Measurements from ENCODE around the gene STXBP1. TPM values are rescaled to one million over a fixed set of nuclear protein-coding genes. Genes with fewer than 3 reads are reported as not detected.
A peak's percentile ranks its signal among the peaks of the same experiment; 100 is the strongest.

STXBP1 gene
- total and polyA plus RNA-seq, 9 of the 15 experiments (the other 6 are each of a cell fraction or from before 2014, with no cell fraction given), result 4.6 to 35.1 (median 9.7) TPM

GRCh38 chr9:127710204-127710783 lies 98.2 kb downstream of the STXBP1 start:
- Histone ChIP-seq H3K27me3 (ENCODE audit: control insufficient read depth in 2 of 2, insufficient read depth in 2 of 2, low read length in 2 of 2) (no peaks in the 10 kb centered on the region), H3K4me1 (replicated peaks in 1 of 2; ENCODE audit: control insufficient read depth in 2 of 2, insufficient read depth in 2 of 2, low read length in 2 of 2) (peaks cover 4 to 58% of the 10 kb centered on the region in 2 experiments; a peak in 3 of 5 replicates), H3K9me3 (replicated peaks; ENCODE audit: control insufficient read depth, insufficient read depth, low read depth, low read length) (0 out of 2 replicates have a peak, but pooled peaks cover 4% of the 10 kb centered on the region), H3K4me3 (no peak overlapping the region), H3K27ac (ENCODE audit: extremely low read depth, low read depth, low read length) (no peak overlapping the region), H3K4me2 (ENCODE audit: insufficient read depth, low read length) (no peak overlapping the region), H3K79me2 (ENCODE audit: control insufficient read depth, insufficient read depth, low read length) (0 out of 3 replicates have a peak, but pooled peaks cover 3% of the 10 kb centered on the region), H2AFZ (ENCODE audit: low read depth, low read length) (no peak overlapping the region), H3K9ac (ENCODE audit: insufficient read depth in 1 of 2, low read depth in 2 of 2, low read length in 2 of 2) (0 out of 4 replicates have a peak overlapping the region, but pooled peaks of 1 of the 2 experiments have one; percentile 1), H4K20me1 (replicated peaks; ENCODE audit: control insufficient read depth, insufficient read depth, low read length) (peaks cover 3% of the 10 kb centered on the region; the same call in 1 of the 2 replicates), H3K9me1 (ENCODE audit: control insufficient read depth, insufficient read depth, low read length) (no peaks in the 10 kb centered on the region), H3K36me3 (ENCODE audit: control insufficient read depth, insufficient read depth, low read length) (no peaks in the 10 kb centered on the region)
- intact Hi-C loops (cut with micrococcal nuclease), result no loop called here
- DNase-seq (ENCODE audit: extremely low read depth in 1 of 4, low spot score in 3 of 4), result no peak
- in situ Hi-C loops (cut with MboI), result no loop called here
- POLR2A ChIA-PET, result interaction anchor here (1.1 kb wide), 1 partner anchor 13 kb away, joined by 3 read pairs; no protein-coding TSS in a partner anchor
- 84% methylated on average over 7 of the region's 10 CpGs for WGBS (ENCODE audit: insufficient coverage, low coverage, missing lambda C conversion rate)
- CTCF ChIA-PET (ENCODE audit: low intra/inter-chr PET ratio), result no interaction called here
- FAIRE-seq, result no peak
- TF ChIP-seq ZFP36 (IDR thresholded peaks at IDR 0.05; ENCODE audit: low read depth, low read length, partially characterized antibody) (peak; percentile 84), MXI1 (IDR thresholded peaks at IDR 0.05; ENCODE audit: low read depth, low read length) (no peak), BCOR (IDR thresholded peaks at IDR 0.05) (peak; percentile 20; the same call in 1 of the 2 replicates)
- no peak for ATAC-seq
- no TSS peak for BruUV-seq (replicated peaks)

- peaks cover 4 to 60% of the 10 kb centered on the region in 2 experiments; a peak in 4 of 5 replicates for H3K4me1 ChIP-seq (replicated peaks in 1 of 2; ENCODE audit: control insufficient read depth in 2 of 2, insufficient read depth in 2 of 2, low read length in 2 of 2)
- TF ChIP-seq POLR3A (IDR thresholded peaks at IDR 0.05; ENCODE audit: borderline replicate concordance, extremely low read depth, insufficient read depth, insufficient read length) (no peak), SMARCA5 (IDR thresholded peaks at IDR 0.05) (no peak), MAX (CRISPR knock-in tag; IDR thresholded peaks at IDR 0.05) (peak; percentile 24; the same call in 1 of the 2 replicates), BACH1 (tag; IDR thresholded peaks at IDR 0.05) (no peak)
- in situ Hi-C loops (cut with MboI), result no loop called here
- no peak overlapping the region for H3K9ac ChIP-seq (ENCODE audit: insufficient read depth in 1 of 2, low read depth in 2 of 2, low read length in 2 of 2)
- peaks cover 3% of the 10 kb centered on the region; the same call in 1 of the 2 replicates for H4K20me1 ChIP-seq (replicated peaks; ENCODE audit: control insufficient read depth, insufficient read depth, low read length)
- H3K36me3 ChIP-seq (ENCODE audit: control insufficient read depth, insufficient read depth, low read length), result no peaks in the 10 kb centered on the region
- DNase-seq (ENCODE audit: extremely low read depth in 1 of 4, low spot score in 3 of 4), result no peak
- 0 out of 2 replicates have a peak, but pooled peaks cover 4% of the 10 kb centered on the region for H3K9me3 ChIP-seq (replicated peaks; ENCODE audit: control insufficient read depth, insufficient read depth, low read depth, low read length)
- 0 out of 3 replicates have a peak, but pooled peaks cover 3% of the 10 kb centered on the region for H3K79me2 ChIP-seq (ENCODE audit: control insufficient read depth, insufficient read depth, low read length)
- peaks cover 3% of the 10 kb centered on the region for H3K9me1 ChIP-seq (ENCODE audit: control insufficient read depth, insufficient read depth, low read length)
- ATAC-seq, result no peak
- no peak overlapping the region for H3K4me3 ChIP-seq
- H2AFZ ChIP-seq (ENCODE audit: low read depth, low read length), result no peak overlapping the region
- no peak overlapping the region for H3K27ac ChIP-seq (ENCODE audit: extremely low read depth, low read depth, low read length)
- BruUV-seq (replicated peaks), result no TSS peak
- intact Hi-C loops (cut with micrococcal nuclease), result no loop called here
- ChIA-PET POLR2A (interaction anchor here (0.5 to 1.5 kb wide), 3 partner anchors 8 to 171 kb away, joined by 3 to 6 read pairs (median 3); no protein-coding TSS in a partner anchor), CTCF (ENCODE audit: low intra/inter-chr PET ratio) (no interaction called here)
- no peak overlapping the region for H3K4me2 ChIP-seq (ENCODE audit: insufficient read depth, low read length)
- H3K27me3 ChIP-seq (ENCODE audit: control insufficient read depth in 2 of 2, insufficient read depth in 2 of 2, low read length in 2 of 2), result no peaks in the 10 kb centered on the region
- no peak for FAIRE-seq
- 47% methylated on average over 6 of the region's 9 CpGs for WGBS (ENCODE audit: insufficient coverage, low coverage, missing lambda C conversion rate)
These were observed 99.2 kb downstream of the STXBP1 start for GRCh38 chr9:127711226-127711701.

All from K562 (cell line).